ENCODE measurements around the gene MLLT1. TPM values are rescaled to one million over a fixed set of nuclear protein-coding genes. Genes with fewer than 3 reads are reported as not detected.

Gene MLLT1
- total RNA-seq, 1 experiment from 2014 or later: 80.1 TPM

- Histone ChIP-seq H3K27ac (ENCODE audit: low read depth, low read length, poor library complexity, severe bottlenecking) (no peak overlapping the region), H3K9me3 (ENCODE audit: low read depth, low read length, poor library complexity, severe bottlenecking) (no peaks in the 10 kb centered on the region), H3K27me3 (replicated peaks; ENCODE audit: insufficient read depth, low read depth, low read length, poor library complexity) (no peaks in the 10 kb centered on the region), H3K4me1 (ENCODE audit: insufficient read depth, low read length, poor library complexity, severe bottlenecking) (no peaks in the 10 kb centered on the region), H3K4me3 (ENCODE audit: low read depth, low read length, poor library complexity, severe bottlenecking) (no peak overlapping the region), H3K36me3 (ENCODE audit: insufficient read depth, low read length, poor library complexity, severe bottlenecking) (no peaks in the 10 kb centered on the region)
- intact Hi-C loops (cut with micrococcal nuclease; ENCODE audit: unreplicated experiment): no loop called here
- CTCF ChIA-PET: no interaction called here
- no TSS peak for BruUV-seq (replicated peaks)
- DNase-seq (ENCODE audit: low spot score): no peak
- POLR2A ChIA-PET (ENCODE audit: low non-redundant PET): no interaction called here
- TF ChIP-seq CTCF (conservative IDR thresholded peaks at IDR 0.05; ENCODE audit: low read depth, low read length): no peak
- no peak for TF ChIP-seq EZH2 (IDR thresholded peaks at IDR 0.05; ENCODE audit: borderline replicate concordance, low read depth, low read length, poor library complexity, severe bottlenecking)
Measured at GRCh38 chr19:6204212-6204611, 75.6 kb downstream of the MLLT1 start.

- Histone ChIP-seq H3K27me3 (replicated peaks; ENCODE audit: insufficient read depth, low read depth, low read length, poor library complexity) (no peaks in the 10 kb centered on the region), H3K27ac (ENCODE audit: low read depth, low read length, poor library complexity, severe bottlenecking) (peak overlapping the region; percentile 77), H3K9me3 (ENCODE audit: low read depth, low read length, poor library complexity, severe bottlenecking) (peaks cover 13% of the 10 kb centered on the region), H3K36me3 (ENCODE audit: insufficient read depth, low read length, poor library complexity, severe bottlenecking) (no peaks in the 10 kb centered on the region), H3K4me3 (ENCODE audit: low read depth, low read length, poor library complexity, severe bottlenecking) (peak overlapping the region; percentile 66), H3K4me1 (ENCODE audit: insufficient read depth, low read length, poor library complexity, severe bottlenecking) (no peaks in the 10 kb centered on the region)
- intact Hi-C loops (cut with micrococcal nuclease; ENCODE audit: unreplicated experiment): no loop called here
- POLR2A ChIA-PET (ENCODE audit: low non-redundant PET): interaction anchor here (0.6 kb wide), 1 partner anchor 19 kb away, joined by 13 read pairs; no protein-coding TSS in a partner anchor
- CTCF ChIA-PET: interaction anchor here (0.6 kb wide), 1 partner anchor 541 kb away, joined by 11 read pairs; no protein-coding TSS in a partner anchor
- TF ChIP-seq CTCF (conservative IDR thresholded peaks at IDR 0.05; ENCODE audit: low read depth, low read length) (no peak), EZH2 (IDR thresholded peaks at IDR 0.05; ENCODE audit: borderline replicate concordance, low read depth, low read length, poor library complexity, severe bottlenecking) (no peak)
- BruUV-seq (replicated peaks): no TSS peak
- DNase-seq (ENCODE audit: low spot score): peak; percentile 99
Measured at GRCh38 chr19:6199240-6199994, 80.4 kb downstream of the MLLT1 start.

GRCh38 chr19:6198896-6199239, 80.9 kb downstream of the MLLT1 start:
- intact Hi-C loops (cut with micrococcal nuclease; ENCODE audit: unreplicated experiment): no loop called here
- H3K4me3 ChIP-seq (ENCODE audit: low read depth, low read length, poor library complexity, severe bottlenecking): peak overlapping the region; percentile 66
- no peaks in the 10 kb centered on the region for H3K27me3 ChIP-seq (replicated peaks; ENCODE audit: insufficient read depth, low read depth, low read length, poor library complexity)
- no peaks in the 10 kb centered on the region for H3K36me3 ChIP-seq (ENCODE audit: insufficient read depth, low read length, poor library complexity, severe bottlenecking)
- DNase-seq (ENCODE audit: low spot score): no peak
- H3K4me1 ChIP-seq (ENCODE audit: insufficient read depth, low read length, poor library complexity, severe bottlenecking): no peaks in the 10 kb centered on the region
- ChIA-PET POLR2A (ENCODE audit: low non-redundant PET) (no interaction called here), CTCF (interaction anchor here (0.6 kb wide), 1 partner anchor 541 kb away, joined by 11 read pairs; no protein-coding TSS in a partner anchor)
- TSS peak; percentile 77 for BruUV-seq (replicated peaks)
- TF ChIP-seq CTCF (conservative IDR thresholded peaks at IDR 0.05; ENCODE audit: low read depth, low read length) (no peak), EZH2 (IDR thresholded peaks at IDR 0.05; ENCODE audit: borderline replicate concordance, low read depth, low read length, poor library complexity, severe bottlenecking) (no peak)
- H3K27ac ChIP-seq (ENCODE audit: low read depth, low read length, poor library complexity, severe bottlenecking): peak overlapping the region; percentile 77
- peaks cover 17% of the 10 kb centered on the region for H3K9me3 ChIP-seq (ENCODE audit: low read depth, low read length, poor library complexity, severe bottlenecking)
